ENCODE results near the gene DHX15. TPM values are rescaled to one million over a fixed set of nuclear protein-coding genes. Genes with fewer than 3 reads are reported as not detected.
"Not testable (repeated sequence)": the region's sequence is repeated elsewhere in the genome, so short reads cannot be mapped to it uniquely, and the experiment has no call there.

DHX15 gene
- total RNA-seq, 6 experiments from 2014 or later, result 98.9 to 117 (median 110) TPM

DNA sequence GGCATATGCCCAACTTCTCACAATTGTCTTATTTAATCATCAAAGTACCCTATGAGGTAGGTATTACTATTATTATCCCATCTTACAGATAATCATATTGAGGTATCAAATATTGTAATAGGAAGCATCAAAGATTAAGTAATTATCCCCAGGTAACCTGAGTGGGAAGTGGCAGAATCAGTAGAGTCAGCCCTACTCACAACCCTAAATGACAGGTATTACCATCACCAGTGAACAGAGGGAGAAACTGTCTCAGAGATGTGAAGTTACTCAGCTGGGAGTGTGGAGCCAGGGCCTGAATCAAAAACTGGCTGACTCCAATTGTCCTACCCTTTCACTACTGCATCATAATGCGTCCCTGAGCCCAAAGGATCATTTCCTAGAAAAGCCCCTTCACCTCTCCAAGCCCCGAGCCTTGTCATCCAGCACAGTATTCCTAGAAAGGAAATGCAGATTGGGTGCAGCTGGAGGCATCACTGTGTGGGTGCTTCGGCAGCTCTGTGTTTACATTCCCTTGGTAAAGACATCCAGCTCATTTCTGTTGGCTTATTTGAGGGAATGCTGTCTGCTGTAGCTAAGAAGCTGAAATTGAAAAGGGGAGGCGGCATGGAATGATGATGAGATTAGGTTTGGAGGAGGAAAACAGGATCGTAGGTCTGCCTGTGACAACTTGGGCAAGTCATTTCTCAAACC, 72.8 kb downstream of the DHX15 start:
- Mint-ChIP-seq H3K4me1 (ENCODE audit: low read depth) (peaks cover 12% of the 10 kb centered on the region; the same call in 1 of the 2 replicates), H3K9me3 (no peaks in the 10 kb centered on the region), H3K27me3 (ENCODE audit: insufficient read depth) (peaks cover 6% of the 10 kb centered on the region; the same call in 1 of the 2 replicates), H3K27ac (no peak overlapping the region), H3K4me3 (no peak overlapping the region), H3K36me3 (ENCODE audit: low read depth) (peaks cover 15% of the 10 kb centered on the region)
- TF ChIP-seq, protein P1, sequence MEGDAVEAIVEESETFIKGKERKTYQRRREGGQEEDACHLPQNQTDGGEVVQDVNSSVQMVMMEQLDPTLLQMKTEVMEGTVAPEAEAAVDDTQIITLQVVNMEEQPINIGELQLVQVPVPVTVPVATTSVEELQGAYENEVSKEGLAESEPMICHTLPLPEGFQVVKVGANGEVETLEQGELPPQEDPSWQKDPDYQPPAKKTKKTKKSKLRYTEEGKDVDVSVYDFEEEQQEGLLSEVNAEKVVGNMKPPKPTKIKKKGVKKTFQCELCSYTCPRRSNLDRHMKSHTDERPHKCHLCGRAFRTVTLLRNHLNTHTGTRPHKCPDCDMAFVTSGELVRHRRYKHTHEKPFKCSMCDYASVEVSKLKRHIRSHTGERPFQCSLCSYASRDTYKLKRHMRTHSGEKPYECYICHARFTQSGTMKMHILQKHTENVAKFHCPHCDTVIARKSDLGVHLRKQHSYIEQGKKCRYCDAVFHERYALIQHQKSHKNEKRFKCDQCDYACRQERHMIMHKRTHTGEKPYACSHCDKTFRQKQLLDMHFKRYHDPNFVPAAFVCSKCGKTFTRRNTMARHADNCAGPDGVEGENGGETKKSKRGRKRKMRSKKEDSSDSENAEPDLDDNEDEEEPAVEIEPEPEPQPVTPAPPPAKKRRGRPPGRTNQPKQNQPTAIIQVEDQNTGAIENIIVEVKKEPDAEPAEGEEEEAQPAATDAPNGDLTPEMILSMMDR (IDR thresholded peaks at IDR 0.05), result no peak
- DNase-seq, result no peak

GRCh38 chr4:24510091-24510490, 74.3 kb downstream of the DHX15 start:
- Mint-ChIP-seq H3K4me1 (ENCODE audit: low read depth) (peaks cover 6% of the 10 kb centered on the region; the same call in 1 of the 2 replicates), H3K36me3 (ENCODE audit: low read depth) (peaks cover 9% of the 10 kb centered on the region)
- no peak for DNase-seq

GRCh38 chr4:24508541-24508940, 75.8 kb downstream of the DHX15 start:
- Mint-ChIP-seq H3K27ac (no peak overlapping the region), H3K4me3 (no peak overlapping the region), H3K4me1 (ENCODE audit: low read depth) (peaks cover 6% of the 10 kb centered on the region; the same call in 1 of the 2 replicates), H3K27me3 (ENCODE audit: insufficient read depth) (peaks cover 12% of the 10 kb centered on the region), H3K36me3 (ENCODE audit: low read depth) (peaks cover 1% of the 10 kb centered on the region; the same call in 1 of the 2 replicates), H3K9me3 (no peaks in the 10 kb centered on the region)
- DNase-seq, result no peak
- TF ChIP-seq, protein P1 (IDR thresholded peaks at IDR 0.05), result no peak

More at GRCh38 chr4:24510091-24510490, 74.3 kb downstream of the DHX15 start:
- Mint-ChIP-seq H3K27me3 (ENCODE audit: insufficient read depth) (peaks cover 6% of the 10 kb centered on the region; the same call in 1 of the 2 replicates), H3K27ac (no peak overlapping the region), H3K4me3 (no peak overlapping the region), H3K9me3 (no peaks in the 10 kb centered on the region)
- TF ChIP-seq, protein P1 (IDR thresholded peaks at IDR 0.05), result no peak

DNA sequence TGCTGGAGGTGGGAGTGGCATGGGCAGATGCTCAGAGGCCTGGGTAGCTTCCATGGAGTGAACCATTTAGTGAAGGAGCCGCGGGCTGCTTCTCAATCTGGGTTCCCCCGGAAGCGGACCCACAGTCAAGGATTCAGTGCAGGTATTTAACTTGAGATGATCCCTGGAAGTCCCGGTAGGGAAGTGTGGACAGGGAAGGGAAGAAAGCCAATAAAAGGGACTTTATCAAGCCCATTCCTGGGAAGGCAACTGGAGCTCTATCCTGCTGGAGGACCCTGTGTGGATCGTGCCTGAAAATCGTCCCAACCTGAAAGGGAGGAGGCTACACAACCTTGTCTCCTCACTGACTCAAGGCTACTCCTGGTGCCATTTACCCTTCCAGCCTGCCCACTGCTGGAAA, 76.9 kb downstream of the DHX15 start:
- Mint-ChIP-seq H3K4me1 (ENCODE audit: low read depth) (peaks cover 6% of the 10 kb centered on the region; the same call in 1 of the 2 replicates), H3K27ac (no peak overlapping the region), H3K4me3 (no peak overlapping the region), H3K36me3 (ENCODE audit: low read depth) (no peaks in the 10 kb centered on the region), H3K27me3 (ENCODE audit: insufficient read depth) (peaks cover 17% of the 10 kb centered on the region), H3K9me3 (no peaks in the 10 kb centered on the region)
- DNase-seq, result no peak
- TF ChIP-seq, protein P1 (IDR thresholded peaks at IDR 0.05), result no peak

DNA sequence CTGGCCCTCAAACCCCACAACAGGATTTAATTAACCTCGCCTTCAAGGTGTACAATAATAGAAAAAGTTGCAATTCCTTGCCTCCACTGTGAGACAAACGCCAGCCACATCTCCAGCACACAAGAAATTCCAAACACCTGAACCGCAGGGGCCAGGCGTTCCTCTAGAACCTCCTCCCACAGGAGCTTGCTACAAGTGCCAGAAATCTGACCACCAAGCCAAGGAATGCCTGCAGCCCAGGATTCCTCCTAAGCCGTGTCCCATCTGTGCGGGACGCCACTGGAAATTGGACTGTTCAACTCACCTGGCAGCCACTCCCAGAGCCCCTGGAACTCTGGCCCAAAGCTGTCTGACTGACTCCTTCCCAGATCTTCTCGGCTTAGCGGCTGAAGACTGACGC, 81.3 kb downstream of the DHX15 start:
- H3K9me3 Mint-ChIP-seq; DNase-seq; H3K36me3 Mint-ChIP-seq (ENCODE audit: low read depth); H3K4me1 Mint-ChIP-seq (ENCODE audit: low read depth); H3K4me3 Mint-ChIP-seq; H3K27ac Mint-ChIP-seq: not testable (repeated sequence)
- H3K27me3 Mint-ChIP-seq (ENCODE audit: insufficient read depth), result peaks cover 19% of the 10 kb centered on the region

DNA sequence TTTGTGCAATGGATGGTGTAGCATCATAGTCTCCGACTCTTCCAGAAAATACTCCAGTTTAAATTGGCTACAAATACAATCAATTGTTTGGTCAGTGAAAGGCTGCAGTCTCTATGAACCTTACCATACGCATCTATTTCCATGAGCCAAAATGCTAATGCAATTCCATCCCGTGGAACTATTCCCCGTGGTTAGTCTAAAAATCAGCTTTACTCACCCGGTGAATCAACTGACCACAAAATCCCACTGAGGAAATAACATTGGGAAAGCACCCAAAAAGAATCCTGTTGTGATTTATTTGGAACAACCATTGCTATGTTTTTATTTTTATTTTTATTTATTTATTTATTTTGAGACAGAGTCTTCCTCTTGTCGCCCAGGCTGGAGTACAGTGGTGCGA, 87.1 kb downstream of the DHX15 start:
- TF ChIP-seq, protein P1 (IDR thresholded peaks at IDR 0.05), result no peak
- H3K4me3 Mint-ChIP-seq, result no peak overlapping the region
- no peaks in the 10 kb centered on the region for H3K4me1 Mint-ChIP-seq (ENCODE audit: low read depth)
- peaks cover 24% of the 10 kb centered on the region for H3K27me3 Mint-ChIP-seq (ENCODE audit: insufficient read depth)
- H3K36me3 Mint-ChIP-seq (ENCODE audit: low read depth), result peaks cover 1% of the 10 kb centered on the region; the same call in 1 of the 2 replicates
- 0 out of 2 replicates have a peak, but pooled peaks cover 1% of the 10 kb centered on the region for H3K9me3 Mint-ChIP-seq
- DNase-seq, result no peak
- no peak overlapping the region for H3K27ac Mint-ChIP-seq

All from HFFc6 (cell line).